Nephron (organoid): Measurements from ENCODE around the gene TRA2A.
"Not testable (repeated sequence)": the region's sequence is repeated elsewhere in the genome, so short reads cannot be mapped to it uniquely, and the experiment has no call there.

Experiments
- H3K27ac Mint-ChIP-seq, 3 experiments: 2 replicates each; pipeline ENCODE4 v1.8.0; 2020; ENCODE audit warnings: mixed read lengths in 3 of 3, mild to moderate bottlenecking in 2 of 3, moderate library complexity in 1 of 3
- H3K27me3 Mint-ChIP-seq: 2 replicates; pipeline ENCODE4 v1.8.0; 2021; ENCODE audit warnings: low read depth, mild to moderate bottlenecking, moderate library complexity, mixed read lengths
- H3K36me3 Mint-ChIP-seq: 2 replicates; pipeline ENCODE4 v1.8.0; 2020; ENCODE audit warnings: low read depth, mixed read lengths
- H3K4me1 Mint-ChIP-seq: 2 replicates; pipeline ENCODE4 v1.8.0; 2020; ENCODE audit warnings: mixed read lengths
- H3K4me3 Mint-ChIP-seq, 3 experiments: 2 replicates each; pipeline ENCODE4 v1.8.0; 2020; ENCODE audit warnings: mild to moderate bottlenecking in 3 of 3, mixed read lengths in 3 of 3, moderate library complexity in 2 of 3
- H3K9me3 Mint-ChIP-seq: 2 replicates; pipeline ENCODE4 v1.8.0; 2020; ENCODE audit warnings: mixed read lengths
- CTCF ChIP-seq, 3 experiments: fragments of 200-600 bp; sonication (generic); IDR thresholded peaks; one replicate each; pipeline ENCODE4 v1.5.0; 2021; ENCODE audit warnings: antibody characterized with exemption in 3 of 3; ENCODE audit not compliant: unreplicated experiment in 3 of 3

TRA2A gene

GRCh38 chr7:23523486-23524075 lies 8.2 kb downstream of the TRA2A start:
- no peak for TF ChIP-seq CTCF (IDR thresholded peaks at IDR 0.05; ENCODE audit: unreplicated experiment in 3 of 3)
- H3K4me3 Mint-ChIP-seq, result no peak overlapping the region
- no peak overlapping the region for H3K27ac Mint-ChIP-seq
- no peaks in the 10 kb centered on the region for H3K9me3 Mint-ChIP-seq
- no peaks in the 10 kb centered on the region for H3K27me3 Mint-ChIP-seq
- H3K36me3 Mint-ChIP-seq, result peaks cover 52% of the 10 kb centered on the region
- peaks cover 34% of the 10 kb centered on the region for H3K4me1 Mint-ChIP-seq

- H3K4me1 Mint-ChIP-seq, result peaks cover 20% of the 10 kb centered on the region
- no peaks in the 10 kb centered on the region for H3K9me3 Mint-ChIP-seq
- TF ChIP-seq CTCF (IDR thresholded peaks at IDR 0.05; ENCODE audit: unreplicated experiment in 3 of 3), result no peak
- no peak overlapping the region for H3K4me3 Mint-ChIP-seq
- H3K36me3 Mint-ChIP-seq, result peaks cover 72% of the 10 kb centered on the region
- no peak overlapping the region for H3K27ac Mint-ChIP-seq
- no peaks in the 10 kb centered on the region for H3K27me3 Mint-ChIP-seq
Measured at GRCh38 chr7:23520582-23520981, 11.2 kb downstream of the TRA2A start.

- TF ChIP-seq CTCF (IDR thresholded peaks at IDR 0.05; ENCODE audit: unreplicated experiment in 3 of 3), result no peak
- Mint-ChIP-seq H3K27ac (no peak overlapping the region), H3K9me3 (no peaks in the 10 kb centered on the region), H3K4me1 (no peaks in the 10 kb centered on the region), H3K27me3 (no peaks in the 10 kb centered on the region), H3K4me3 (no peak overlapping the region), H3K36me3 (peaks cover 94% of the 10 kb centered on the region)
Measured at GRCh38 chr7:23514755-23515154, 17.0 kb downstream of the TRA2A start.

GRCh38 chr7:23513746-23514145 lies 18.0 kb downstream of the TRA2A start:
- H3K36me3 Mint-ChIP-seq, result peaks cover 93% of the 10 kb centered on the region
- not testable (repeated sequence) for H3K4me1 Mint-ChIP-seq, H3K27me3 Mint-ChIP-seq, H3K9me3 Mint-ChIP-seq, H3K4me3 Mint-ChIP-seq, H3K27ac Mint-ChIP-seq

GRCh38 chr7:23494009-23494408 lies 37.8 kb downstream of the TRA2A start:
- Mint-ChIP-seq H3K27ac (no peak overlapping the region), H3K36me3 (peaks cover 25% of the 10 kb centered on the region), H3K9me3 (no peaks in the 10 kb centered on the region), H3K4me3 (no peak overlapping the region), H3K27me3 (no peaks in the 10 kb centered on the region), H3K4me1 (no peaks in the 10 kb centered on the region)
- no peak for TF ChIP-seq CTCF (IDR thresholded peaks at IDR 0.05; ENCODE audit: unreplicated experiment in 3 of 3)

GRCh38 chr7:23491502-23491901 lies 40.3 kb downstream of the TRA2A start:
- H3K4me1 Mint-ChIP-seq, result no peaks in the 10 kb centered on the region
- peak overlapping the region in 1 of 3 experiments; percentile 33 for H3K27ac Mint-ChIP-seq
- H3K4me3 Mint-ChIP-seq, result no peak overlapping the region
- H3K9me3 Mint-ChIP-seq, result no peaks in the 10 kb centered on the region
- H3K27me3 Mint-ChIP-seq, result no peaks in the 10 kb centered on the region
- TF ChIP-seq CTCF (IDR thresholded peaks at IDR 0.05; ENCODE audit: unreplicated experiment in 3 of 3), result no peak
- peaks cover 13% of the 10 kb centered on the region for H3K36me3 Mint-ChIP-seq
